ENCODE results near the gene ZNF451. TPM values are rescaled to one million over a fixed set of nuclear protein-coding genes. Genes with fewer than 3 reads are reported as not detected.

ZNF451 gene
- polyA plus RNA-seq, 1 of the 3 experiments (the other 2 are of a cell fraction) = 8.5 TPM

- no peak for TF ChIP-seq REST (IDR thresholded peaks at IDR 0.05; ENCODE audit: low read depth, low read length)
- no peak for TF ChIP-seq FOXJ3 (CRISPR knock-in tag; IDR thresholded peaks at IDR 0.05)
- TF ChIP-seq SIN3A (IDR thresholded peaks at IDR 0.05; ENCODE audit: borderline replicate concordance, low read depth, low read length) = no peak
- TF ChIP-seq RCOR1 (IDR thresholded peaks at IDR 0.05; ENCODE audit: low read length) = no peak
Measured at GRCh38 chr6:57069228-57069627, 20.8 kb upstream of the ZNF451 start (continued).

- peaks cover 3 to 18% of the 10 kb centered on the region in 2 experiments for H3K36me3 ChIP-seq (replicated peaks in 1 of 2; ENCODE audit: control insufficient read depth in 1 of 2, insufficient read depth in 2 of 2, low read length in 1 of 2)
- H3K4me2 ChIP-seq = no peak overlapping the region
- no peaks in the 10 kb centered on the region for H3K27me3 ChIP-seq (ENCODE audit: insufficient read depth)
- H2AFZ ChIP-seq (ENCODE audit: low read depth) = no peak overlapping the region
- peaks cover 0 to 7% of the 10 kb centered on the region in 2 experiments; a peak in 1 of 4 replicates for H3K4me1 ChIP-seq (ENCODE audit: control insufficient read depth in 1 of 2, insufficient read depth in 2 of 2, low read depth in 1 of 2, low read length in 1 of 2)
- no peak overlapping the region for H3K4me3 ChIP-seq (ENCODE audit: low read depth in 2 of 2, low read length in 1 of 2)
- no peaks in the 10 kb centered on the region for H3K79me2 ChIP-seq (ENCODE audit: insufficient read depth)
- 98% methylated on average over 9 of the region's 9 CpGs for WGBS (ENCODE audit: low lambda C conversion rate)
- ChIA-PET POLR2A (no interaction called here), CTCF (no interaction called here)
- H3K9me3 ChIP-seq = no peaks in the 10 kb centered on the region
- no peak for TF ChIP-seq GABPA (IDR thresholded peaks at IDR 0.05; ENCODE audit: low read depth)
- TF ChIP-seq TCF12 (IDR thresholded peaks at IDR 0.05) = no peak
- no peak for TF ChIP-seq USF2 (IDR thresholded peaks at IDR 0.05; ENCODE audit: borderline replicate concordance, low read depth, low read length)
- TF ChIP-seq ELF1 (IDR thresholded peaks at IDR 0.05) = no peak
- no peak for TF ChIP-seq GATA2 (CRISPR knock-in tag; IDR thresholded peaks at IDR 0.05)
- TF ChIP-seq TEAD4 (IDR thresholded peaks at IDR 0.05; ENCODE audit: borderline replicate concordance, insufficient read depth) = no peak
- TF ChIP-seq NFIC (IDR thresholded peaks at IDR 0.05; ENCODE audit: borderline replicate concordance) = no peak
- TF ChIP-seq FOXJ3 (CRISPR knock-in tag; IDR thresholded peaks at IDR 0.05) = no peak
- no peaks in the 10 kb centered on the region for H3K9me2 ChIP-seq
- H3K27ac ChIP-seq (ENCODE audit: low read depth in 2 of 2, low read length in 1 of 2) = no peak overlapping the region
- H3F3A ChIP-seq (replicated peaks; ENCODE audit: insufficient read depth) = peaks cover 6% of the 10 kb centered on the region
- H3K9ac ChIP-seq = no peak overlapping the region
- no peaks in the 10 kb centered on the region for H4K20me1 ChIP-seq (ENCODE audit: insufficient read depth)
- DNase-seq = no peak
Measured at GRCh38 chr6:57069920-57070331, 20.1 kb upstream of the ZNF451 start.

- WGBS (ENCODE audit: low lambda C conversion rate) = 91% methylated on average over 3 of the region's 3 CpGs
- Histone ChIP-seq H3K9ac (no peak overlapping the region), H3K79me2 (ENCODE audit: insufficient read depth) (no peaks in the 10 kb centered on the region), H3F3A (replicated peaks; ENCODE audit: insufficient read depth) (no peaks in the 10 kb centered on the region), H3K27me3 (ENCODE audit: insufficient read depth) (no peaks in the 10 kb centered on the region), H3K36me3 (replicated peaks in 1 of 2; ENCODE audit: control insufficient read depth in 1 of 2, insufficient read depth in 2 of 2, low read length in 1 of 2) (peaks cover 3 to 10% of the 10 kb centered on the region in 2 experiments), H4K20me1 (ENCODE audit: insufficient read depth) (no peaks in the 10 kb centered on the region), H3K27ac (ENCODE audit: low read depth in 2 of 2, low read length in 1 of 2) (no peak overlapping the region), H3K4me2 (no peak overlapping the region), H3K9me2 (no peaks in the 10 kb centered on the region), H3K4me1 (ENCODE audit: control insufficient read depth in 1 of 2, insufficient read depth in 2 of 2, low read depth in 1 of 2, low read length in 1 of 2) (peaks cover 0 to 7% of the 10 kb centered on the region in 2 experiments; a peak in 1 of 4 replicates), H3K9me3 (no peaks in the 10 kb centered on the region), H3K4me3 (ENCODE audit: low read depth in 2 of 2, low read length in 1 of 2) (no peak overlapping the region), H2AFZ (ENCODE audit: low read depth) (no peak overlapping the region)
- ChIA-PET POLR2A (no interaction called here), CTCF (interaction anchor here (0.9 to 1.0 kb wide), 2 partner anchors 51 to 245 kb away, joined by 5 read pairs; no protein-coding TSS in a partner anchor)
- TF ChIP-seq USF1 (IDR thresholded peaks at IDR 0.05; ENCODE audit: borderline replicate concordance, low read depth) (no peak), ELF1 (IDR thresholded peaks at IDR 0.05) (no peak), JUND (IDR thresholded peaks at IDR 0.05) (no peak), EZH2phosphoT487 (IDR thresholded peaks at IDR 0.05; ENCODE audit: borderline replicate concordance, low read depth) (no peak), MEF2A (IDR thresholded peaks at IDR 0.05; ENCODE audit: borderline replicate concordance, low read depth) (no peak), FOSL2 (IDR thresholded peaks at IDR 0.05; ENCODE audit: borderline replicate concordance, low read depth) (no peak), SIN3A (IDR thresholded peaks at IDR 0.05; ENCODE audit: borderline replicate concordance, low read depth, low read length) (no peak), RAD21 (IDR thresholded peaks at IDR 0.05; ENCODE audit: low read length) (no peak), FOXJ3 (CRISPR knock-in tag; IDR thresholded peaks at IDR 0.05) (no peak), SMC3 (IDR thresholded peaks at IDR 0.05; ENCODE audit: low read depth, low read length) (no peak), CTCF (IDR thresholded peaks at IDR 0.05) (no peak)
- DNase-seq = no peak
Measured at GRCh38 chr6:57072108-57072507, 17.9 kb upstream of the ZNF451 start.
